Peyer's patch (tissue), 4 donors: ENCODE results near the gene LRRC3B. TPM values are rescaled to one million over a fixed set of nuclear protein-coding genes. Genes with fewer than 3 reads are reported as not detected.

Experiments
- DNase-seq, 3 donors: peaks; one replicate each; pipeline ENCODE4 v3.0.0-alpha.2; 2017 to 2019
- H3K27ac ChIP-seq, 4 donors: fragments of 200-600 bp; sonication (generic); one replicate each; pipeline ENCODE4 v1.5.1; 2016 to 2019
- H3K27me3 ChIP-seq, 2 donors: fragments of 200-600 bp; sonication (generic); one replicate each; pipeline ENCODE4 v1.5.1; 2019
- H3K36me3 ChIP-seq, 3 donors: fragments of 200-600 bp; sonication (generic); one replicate each; pipeline ENCODE4 v1.5.1; 2016 to 2019
- H3K4me1 ChIP-seq, 4 donors: fragments of 200-600 bp; sonication (generic); one replicate each; pipeline ENCODE4 v1.5.1; 2016 to 2019
- H3K4me3 ChIP-seq, 4 donors: fragments of 200-600 bp; sonication (generic); 1 replicate in 3 of 4; 2 replicates in 1 of 4; pipeline ENCODE4 v1.5.1; 2016 to 2019; ENCODE audit warnings: mild to moderate bottlenecking in 1 of 4
- H3K9me3 ChIP-seq, 4 donors: fragments of 200-600 bp; sonication (generic); one replicate each; pipeline ENCODE4 v1.5.1; 2016 to 2019; ENCODE audit warnings: mild to moderate bottlenecking in 1 of 4
- CTCF ChIP-seq, 6 experiments: fragments of 450-650 bp in 4 of 6; fragments of 200-600 bp in 2 of 6; sonication (generic) in 1 of 6; IDR thresholded peaks; one replicate each; pipeline ENCODE4 v1.5.1; 2017 to 2019; ENCODE audit warnings: antibody characterized with exemption in 6 of 6, mild to moderate bottlenecking in 3 of 6, moderate library complexity in 1 of 6
- POLR2A ChIP-seq, 2 donors: fragments of 450-650 bp; IDR thresholded peaks; one replicate each; pipeline ENCODE4 v1.5.1; 2017; ENCODE audit warnings: antibody characterized with exemption in 2 of 2, mild to moderate bottlenecking in 2 of 2, moderate library complexity in 2 of 2
- total RNA-seq, 4 donors: library from RNA; depleted of rRNA; stranded (reverse); fragments of >200 nt; gene quantifications; one replicate each; pipeline ENCODE4 v1.1.0, GENCODE V29; 2016

Gene LRRC3B
- total RNA-seq, 4 donors from 2014 or later = not detected

- Histone ChIP-seq H3K36me3 (no peaks in the 10 kb centered on the region), H3K4me1 (no peaks in the 10 kb centered on the region), H3K4me3 (no peak overlapping the region), H3K27ac (no peak overlapping the region), H3K27me3 (no peaks in the 10 kb centered on the region), H3K9me3 (peaks cover 0 to 2% (median 0%) of the 10 kb centered on the region in 4 donors)
- TF ChIP-seq POLR2A (IDR thresholded peaks at IDR 0.05) = no peak
- no peak for TF ChIP-seq CTCF (IDR thresholded peaks at IDR 0.05)
- DNase-seq = no peak
Observed at GRCh38 chr3:26752466-26752865, 129.9 kb downstream of the LRRC3B start.

GRCh38 chr3:26753095-26753494, 130.5 kb downstream of the LRRC3B start:
- Histone ChIP-seq H3K4me1 (no peaks in the 10 kb centered on the region), H3K27ac (no peak overlapping the region), H3K36me3 (no peaks in the 10 kb centered on the region), H3K27me3 (no peaks in the 10 kb centered on the region), H3K4me3 (no peak overlapping the region), H3K9me3 (peaks cover 0 to 3% (median 0%) of the 10 kb centered on the region in 4 donors)
- no peak for DNase-seq
- TF ChIP-seq CTCF (IDR thresholded peaks at IDR 0.05) (no peak), POLR2A (IDR thresholded peaks at IDR 0.05) (no peak)

GRCh38 chr3:26757978-26758377, 135.4 kb downstream of the LRRC3B start:
- Histone ChIP-seq H3K36me3 (no peaks in the 10 kb centered on the region), H3K27me3 (no peaks in the 10 kb centered on the region), H3K4me1 (no peaks in the 10 kb centered on the region), H3K27ac (no peak overlapping the region), H3K4me3 (no peak overlapping the region), H3K9me3 (peaks cover 0 to 3% (median 0%) of the 10 kb centered on the region in 4 donors)
- TF ChIP-seq CTCF (IDR thresholded peaks at IDR 0.05) = no peak
- no peak for TF ChIP-seq POLR2A (IDR thresholded peaks at IDR 0.05)
- no peak for DNase-seq
